K562 (cell line): ENCODE measurements around the gene PUM1. TPM values are rescaled to one million over a fixed set of nuclear protein-coding genes. Genes with fewer than 3 reads are reported as not detected.

ENCODE experiments used
- FOXJ3 ChIP-seq: sonication (generic); formaldehyde crosslinking; IDR thresholded peaks from 2 replicates; pipeline ENCODE4 v1.4.0; 2020; ENCODE audit warnings: mild to moderate bottlenecking, missing genetic modification reagents
- GATAD2A ChIP-seq: fragments of 450-650 bp; IDR thresholded peaks from 2 replicates; pipeline ENCODE4 v1.6.1; 2017
- HMBOX1 ChIP-seq: sonication (generic); IDR thresholded peaks from 2 replicates; pipeline ENCODE4 v1.6.1; 2016
- HNRNPUL1 ChIP-seq: fragments of 200-400 bp; formaldehyde crosslinking; IDR thresholded peaks from 2 replicates; pipeline ENCODE4 v1.6.1; 2017; ENCODE audit warnings: low read length
- HOXB6 ChIP-seq: fragments of 250-450 bp; sonication (Bioruptor Pico); IDR thresholded peaks from 2 replicates; pipeline ENCODE4 v1.5.1; 2022; ENCODE audit warnings: mild to moderate bottlenecking, borderline replicate concordance
- MAZ ChIP-seq, 2 experiments: fragments of 450-650 bp in 1 of 2; sonication (generic) in 1 of 2; formaldehyde crosslinking; IDR thresholded peaks in 1 of 2; conservative IDR thresholded peaks in 1 of 2; 2 replicates each; pipeline versions ENCODE4 v1.4.0 to v1.5.0; 2020; ENCODE audit warnings: mild to moderate bottlenecking in 1 of 2, missing genetic modification reagents in 1 of 2
- NCOA2 ChIP-seq, 2 experiments: fragments of 450-650 bp; IDR thresholded peaks; 2 replicates each; pipeline ENCODE4 v1.6.1; 2018; ENCODE audit warnings: mild to moderate bottlenecking in 2 of 2, moderate library complexity in 1 of 2; ENCODE audit not compliant: partially characterized antibody in 2 of 2
- PHF8 ChIP-seq: fragments of 200-600 bp; sonication (generic); IDR thresholded peaks from 2 replicates; pipeline ENCODE4 v1.6.1; 2012; ENCODE audit warnings: mixed run types, mild to moderate bottlenecking, inconsistent platforms, low read length, moderate library complexity, borderline replicate concordance
- RBM22 ChIP-seq: fragments of 200-400 bp; formaldehyde crosslinking; IDR thresholded peaks from 2 replicates; pipeline ENCODE4 v1.6.1; 2018; ENCODE audit warnings: low read length, low read depth; ENCODE audit not compliant: poor library complexity, severe bottlenecking
- RNF2 ChIP-seq: sonication (generic); IDR thresholded peaks from 2 replicates; pipeline ENCODE4 v1.6.1; 2016
- STAT5A ChIP-seq: IDR thresholded peaks from 2 replicates; pipeline ENCODE4 v1.6.1; 2012; ENCODE audit warnings: low read length, inconsistent platforms, borderline replicate concordance
- TAF7 ChIP-seq: fragments of 450-650 bp; IDR thresholded peaks from 2 replicates; pipeline ENCODE4 v1.6.1; 2016; ENCODE audit warnings: missing genetic modification characterization, missing compliant biosample characterization
- TAF9B ChIP-seq: fragments of 450-650 bp; IDR thresholded peaks from 2 replicates; pipeline ENCODE4 v1.6.1; 2018; ENCODE audit warnings: mild to moderate bottlenecking; ENCODE audit not compliant: partially characterized antibody
- TRIM28 ChIP-seq: fragments of 450-650 bp; IDR thresholded peaks from 2 replicates; pipeline ENCODE4 v1.6.1; 2017
- ZBTB9 ChIP-seq: fragments of 450-650 bp; formaldehyde crosslinking; IDR thresholded peaks from 2 replicates; pipeline ENCODE4 v1.4.0; 2020; ENCODE audit warnings: mild to moderate bottlenecking, moderate library complexity
- ZFP91 ChIP-seq: sonication (generic); formaldehyde crosslinking; IDR thresholded peaks from 2 replicates; pipeline ENCODE4 v1.8.0; 2022; ENCODE audit warnings: mild to moderate bottlenecking, missing genetic modification reagents
- polyA plus RNA-seq, 8 experiments: library from polyadenylated mRNA; depleted of rRNA in 4 of 8; stranded (reverse) in 5 of 8; unstranded in 3 of 8; fragments of >200 nt; fragmentation: Nextera tagmentation in 2 of 8; fragmentation: Illumina TruSeq in 1 of 8; extraction: Ambion mirVana in 2 of 8; extraction: Trizol in 1 of 8; gene quantifications; 2 replicates each; pipeline versions ENCODE4 v1.2.1 to v1.2.3, GENCODE V29; 2011 to 2014; ENCODE audit warnings: inconsistent platforms in 1 of 8, missing spikeins in 1 of 8
- total RNA-seq, 7 experiments: library from RNA; depleted of rRNA in 6 of 7; stranded (reverse); fragments of >200 nt in 6 of 7; fragmentation: Illumina TruSeq in 2 of 7; extraction: Trizol in 2 of 7; gene quantifications; 2 replicates each; pipeline versions ENCODE4 v1.2.1 to v1.2.3, GENCODE V29; 2011 to 2021; ENCODE audit warnings: low replicate concordance in 1 of 7
- TF ChIP-seq, protein P1 (sequence below): fragments of 250-450 bp; sonication (Bioruptor Pico); IDR thresholded peaks from 2 replicates; pipeline ENCODE4 v1.5.0; 2021; ENCODE audit warnings: mild to moderate bottlenecking, moderate library complexity
- TF ChIP-seq, protein P2 (sequence below): fragments of 250-450 bp; sonication (Bioruptor Pico); IDR thresholded peaks from 2 replicates; pipeline ENCODE4 v1.8.0; 2021; ENCODE audit warnings: moderate library complexity, mild to moderate bottlenecking, inconsistent platforms

PUM1 gene
- total and polyA plus RNA-seq, 9 of the 15 experiments (the other 6 are each of a cell fraction or from before 2014, with no cell fraction given) = 37.7 to 104 (median 55.7) TPM

DNA sequence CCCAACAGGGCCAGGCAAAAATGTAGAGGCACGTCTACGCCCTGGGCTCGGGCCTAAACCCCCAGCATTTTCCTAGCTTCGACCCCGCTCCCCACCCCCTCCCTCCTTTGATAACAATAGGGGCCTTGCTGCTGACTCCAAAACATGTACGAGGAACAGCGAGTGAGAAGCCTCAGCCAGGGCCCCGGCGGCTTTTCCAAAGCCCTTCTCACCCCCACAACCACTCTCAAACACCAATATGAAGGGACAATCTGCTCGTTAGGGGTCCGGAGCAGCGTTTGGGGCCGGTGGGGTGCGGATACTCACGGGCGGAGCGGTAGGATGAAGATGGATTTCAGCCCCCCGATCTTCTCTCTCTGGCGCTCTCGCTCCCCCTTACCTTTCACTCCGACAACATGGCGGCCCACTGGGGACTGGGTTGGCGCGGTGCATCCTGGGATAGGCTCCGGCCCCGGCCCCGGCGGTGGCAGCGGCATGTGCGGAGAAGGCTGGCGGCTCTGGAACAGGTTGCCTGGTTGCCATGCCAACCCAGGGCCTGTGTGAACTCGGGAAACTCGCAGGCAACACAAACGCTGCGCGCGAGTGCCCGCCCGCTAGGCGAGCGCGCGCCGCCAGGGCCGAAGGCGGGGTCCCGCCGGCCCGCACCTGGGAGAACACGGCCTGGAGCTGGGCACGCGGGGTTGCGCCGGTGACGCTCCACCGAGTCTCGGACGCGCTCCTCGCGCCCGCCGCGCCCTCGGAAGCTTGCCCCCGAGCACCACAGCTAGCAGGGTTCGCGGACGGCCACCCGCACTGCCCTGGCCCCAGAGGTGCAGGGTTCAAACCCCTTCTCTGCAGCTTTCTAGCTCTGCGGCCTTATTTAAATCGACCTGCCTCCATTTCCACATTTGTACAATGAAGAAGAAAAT is at the start of gene PUM1 (continued):
- TF ChIP-seq TAF9B (peak; percentile 98), HMBOX1 (peak; percentile 45; the same call in 1 of the 2 replicates), NCOA2 (IDR thresholded peaks at IDR 0.05; ENCODE audit: partially characterized antibody in 2 of 2) (no peak), ZBTB9 (CRISPR knock-in tag) (peak; percentile 85; the same call in 1 of the 2 replicates), HNRNPUL1 (no peak), TAF7 (tag) (peak; percentile 99), RNF2 (peak; percentile 51; the same call in 1 of the 2 replicates), ZFP91 (CRISPR knock-in tag) (no peak), TRIM28 (peak; percentile 66; the same call in 1 of the 2 replicates), MAZ (CRISPR knock-in tag; conservative IDR thresholded peaks at IDR 0.05 in 1 of 2, IDR thresholded peaks at IDR 0.05 in 1 of 2) (peak; percentile 52 to 80; a peak in 3 of 4 replicates), PHF8 (peak; percentile 96), GATAD2A (peak; percentile 51), RBM22 (peak; percentile 93), FOXJ3 (CRISPR knock-in tag) (no peak), HOXB6 (no peak), STAT5A (no peak)
- TF ChIP-seq, protein P1, sequence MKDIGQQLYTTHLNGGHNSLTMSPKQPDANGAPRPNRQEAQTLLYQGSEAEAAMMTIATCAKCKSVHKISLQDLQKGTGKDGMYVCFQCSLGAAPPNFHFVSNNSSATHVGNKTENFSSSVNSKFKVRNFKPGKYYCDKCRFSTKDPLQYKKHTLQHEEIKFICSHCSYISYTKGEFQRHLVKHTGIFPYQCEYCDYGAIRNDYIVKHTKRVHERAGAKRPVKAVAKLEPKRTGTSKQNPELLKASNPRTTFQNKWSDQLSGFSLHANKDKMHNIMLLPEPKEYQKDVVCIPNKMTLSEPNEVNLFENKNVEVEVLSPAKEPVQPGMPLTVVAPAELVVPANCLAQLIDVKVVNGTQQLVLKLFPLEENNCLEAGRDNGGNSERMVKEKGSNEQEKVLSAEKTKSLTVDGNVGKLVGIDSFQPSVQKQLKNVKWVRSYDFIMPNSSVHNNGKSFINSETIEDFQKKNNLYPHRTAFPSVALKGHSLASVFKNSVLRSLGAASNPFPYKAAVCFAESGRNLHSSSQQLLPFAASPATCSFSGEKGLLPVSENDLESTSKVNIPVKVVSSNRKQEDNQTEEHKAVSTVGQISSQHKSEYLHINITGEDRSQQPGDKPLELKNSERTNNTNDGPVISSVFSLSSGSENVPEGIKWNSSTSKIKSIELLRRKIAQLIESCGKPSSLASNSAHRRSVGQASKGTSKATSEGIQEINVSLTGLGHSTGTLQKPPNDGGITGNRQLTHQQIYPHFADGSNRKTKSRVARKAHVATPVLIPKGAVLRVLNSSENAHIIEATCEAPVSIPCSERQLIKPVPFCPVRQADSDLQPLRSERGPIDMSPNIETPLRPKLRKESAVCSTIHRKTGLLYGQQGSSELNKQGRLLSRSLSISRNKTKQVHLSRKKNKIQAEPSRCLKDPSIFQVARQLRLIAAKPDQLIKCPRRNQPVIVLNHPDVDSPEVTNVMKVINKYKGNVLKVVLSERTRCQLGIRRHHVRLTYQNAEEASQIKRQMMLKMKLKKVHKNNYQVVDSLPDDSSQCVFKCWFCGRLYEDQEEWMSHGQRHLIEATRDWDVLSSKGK (CRISPR knock-in tag) = no peak
- TF ChIP-seq, protein P2, sequence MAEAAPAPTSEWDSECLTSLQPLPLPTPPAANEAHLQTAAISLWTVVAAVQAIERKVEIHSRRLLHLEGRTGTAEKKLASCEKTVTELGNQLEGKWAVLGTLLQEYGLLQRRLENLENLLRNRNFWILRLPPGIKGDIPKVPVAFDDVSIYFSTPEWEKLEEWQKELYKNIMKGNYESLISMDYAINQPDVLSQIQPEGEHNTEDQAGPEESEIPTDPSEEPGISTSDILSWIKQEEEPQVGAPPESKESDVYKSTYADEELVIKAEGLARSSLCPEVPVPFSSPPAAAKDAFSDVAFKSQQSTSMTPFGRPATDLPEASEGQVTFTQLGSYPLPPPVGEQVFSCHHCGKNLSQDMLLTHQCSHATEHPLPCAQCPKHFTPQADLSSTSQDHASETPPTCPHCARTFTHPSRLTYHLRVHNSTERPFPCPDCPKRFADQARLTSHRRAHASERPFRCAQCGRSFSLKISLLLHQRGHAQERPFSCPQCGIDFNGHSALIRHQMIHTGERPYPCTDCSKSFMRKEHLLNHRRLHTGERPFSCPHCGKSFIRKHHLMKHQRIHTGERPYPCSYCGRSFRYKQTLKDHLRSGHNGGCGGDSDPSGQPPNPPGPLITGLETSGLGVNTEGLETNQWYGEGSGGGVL (CRISPR knock-in tag) = no peak
